Endothelial cell of umbilical vein (primary cell): ENCODE measurements around the gene AIM2. TPM values are rescaled to one million over a fixed set of nuclear protein-coding genes. Genes with fewer than 3 reads are reported as not detected.

Experiments
- BruUV-seq: library from RNA; stranded (reverse); fragments of 400-500 nt; replicated peaks from 2 replicates; lab custom pipeline; 2021; lab: Mats Ljungman, UMichigan
- CTCF ChIA-PET: fragments of 300-600, 350-600 bp; sonication (Branson Sonifier 250); formaldehyde crosslinking; loops from one replicate; lab custom pipeline; 2021; ENCODE audit warnings: antibody characterized with exemption, inconsistent platforms; lab: Charles Lee
- POLR2A ChIA-PET: fragments of 300-600, 350-600 bp; sonication (Branson Sonifier 250); formaldehyde crosslinking; loops from one replicate; lab custom pipeline; 2021; ENCODE audit warnings: antibody characterized with exemption, inconsistent platforms; lab: Charles Lee
- DNase-seq: peaks from one replicate; pipeline ENCODE4 v3.0.0-alpha.2; 2011; ENCODE audit warnings: low read depth, low spot score
- FAIRE-seq: peaks from 2 replicates; lab custom pipeline; 2011; peaks lifted over from hg19 to GRCh38; lab: Jason Lieb, UNC
- H2AFZ ChIP-seq: 2 replicates; pipeline ENCODE4 v1.6.0; 2012; ENCODE audit warnings: low read depth, low read length, control low read depth, inconsistent platforms
- H3K27ac ChIP-seq: 2 replicates; pipeline ENCODE4 v1.5.1; 2011; ENCODE audit warnings: low read depth, mild to moderate bottlenecking, control low read depth, low read length, moderate library complexity; ENCODE audit not compliant: insufficient read depth
- H3K27me3 ChIP-seq, 2 experiments: 2 replicates each; pipeline versions ENCODE4 v1.6.0 to v1.6.1; 2011; ENCODE audit warnings: low read length in 2 of 2, mixed read lengths in 1 of 2; ENCODE audit not compliant: control insufficient read depth in 2 of 2, insufficient read depth in 2 of 2
- H3K36me3 ChIP-seq, 2 experiments: 2 replicates in 1 of 2; 3 replicates in 1 of 2; pipeline ENCODE4 v1.5.1; 2011; ENCODE audit warnings: low read length in 2 of 2, mild to moderate bottlenecking in 1 of 2, moderate library complexity in 1 of 2; ENCODE audit not compliant: control insufficient read depth in 2 of 2, insufficient read depth in 2 of 2; ENCODE audit errors: extremely low read depth in 1 of 2
- H3K4me1 ChIP-seq: 3 replicates; pipeline ENCODE4 v1.5.1; 2011; ENCODE audit warnings: mild to moderate bottlenecking, low read length; ENCODE audit not compliant: control insufficient read depth, insufficient read depth; ENCODE audit errors: extremely low read depth
- H3K4me2 ChIP-seq: 2 replicates; pipeline ENCODE4 v1.6.1; 2011; ENCODE audit warnings: low read length, control low read depth, mixed read lengths; ENCODE audit not compliant: insufficient read depth
- H3K4me3 ChIP-seq, 3 experiments: fragments of 200-600 bp in 1 of 3; sonication (generic), shearing (Covaris generic) in 1 of 3; replicated peaks in 1 of 3; 2 replicates each; pipeline ENCODE4 v1.5.1; 2011 to 2016; ENCODE audit warnings: control low read depth in 3 of 3, low read length in 3 of 3, mild to moderate bottlenecking in 2 of 3, inconsistent platforms in 1 of 3, low read depth in 1 of 3, moderate library complexity in 1 of 3; ENCODE audit not compliant: insufficient read depth in 1 of 3
- H3K79me2 ChIP-seq: 2 replicates; pipeline ENCODE4 v1.6.0; 2012; ENCODE audit warnings: low read length, inconsistent platforms; ENCODE audit not compliant: control insufficient read depth, insufficient read depth
- H3K9ac ChIP-seq: replicated peaks from 2 replicates; pipeline ENCODE3; 2011; ENCODE audit warnings: low read length, control low read depth; ENCODE audit not compliant: insufficient read depth; ENCODE audit errors: extremely low read depth
- H3K9me1 ChIP-seq: replicated peaks from 3 replicates; pipeline ENCODE4 v1.6.0; 2011; ENCODE audit warnings: mild to moderate bottlenecking, low read length; ENCODE audit not compliant: control insufficient read depth, insufficient read depth; ENCODE audit errors: extremely low read depth
- H3K9me3 ChIP-seq: replicated peaks from 2 replicates; pipeline ENCODE4 v1.5.1; 2012; ENCODE audit warnings: low read length, inconsistent platforms; ENCODE audit not compliant: control insufficient read depth, insufficient read depth
- H4K20me1 ChIP-seq: replicated peaks from 2 replicates; pipeline ENCODE3; 2011; ENCODE audit warnings: mild to moderate bottlenecking, low read length; ENCODE audit not compliant: control insufficient read depth, insufficient read depth; ENCODE audit errors: extremely low read depth
- FOS ChIP-seq: IDR thresholded peaks from 2 replicates; pipeline ENCODE4 v1.6.1; 2011; ENCODE audit warnings: mild to moderate bottlenecking, low read length, moderate library complexity, borderline replicate concordance; ENCODE audit not compliant: insufficient read depth
- GATA2 ChIP-seq: IDR thresholded peaks from 2 replicates; pipeline ENCODE4 v1.7.0; 2011; ENCODE audit warnings: low read depth, mild to moderate bottlenecking, moderate library complexity, mixed read lengths, low read length; ENCODE audit not compliant: insufficient read length, insufficient read depth
- POLR2A ChIP-seq: IDR thresholded peaks from 2 replicates; pipeline ENCODE4 v1.6.1; 2012; ENCODE audit warnings: low read depth, mild to moderate bottlenecking, control low read depth, low read length
- dilution Hi-C: fragments of 300-500 bp; cut with MboI; formaldehyde crosslinking; loops from one replicate; pipeline ENCODE4 v1.15.0; 2019; ENCODE audit warnings: low sequenced_read_pairs; ENCODE audit not compliant: extremely low pct_ligation_motif_present
- intact Hi-C: fragments of 100-400 bp; cut with micrococcal nuclease; formaldehyde crosslinking; loops from one replicate; pipeline ENCODE4 v1.10.0; 2022
- polyA plus RNA-seq, 4 experiments: library from polyadenylated mRNA; depleted of rRNA in 3 of 4; stranded (reverse) in 3 of 4; unstranded in 1 of 4; fragments of >200 nt; gene quantifications; 2 replicates each; pipeline versions ENCODE4 v1.2.1 to v1.2.3, GENCODE V29; 2011 to 2012; ENCODE audit warnings: missing spikeins in 1 of 4
- total RNA-seq: library from RNA; stranded (reverse); gene quantifications from 2 replicates; pipeline ENCODE4 v1.2.3, GENCODE V29; 2021
- TF ChIP-seq, protein P1 (sequence below), 2 donors: IDR thresholded peaks; 1 replicate in 1 of 2; 2 replicates in 1 of 2; pipeline ENCODE4 v1.5.1; 2011; ENCODE audit warnings: low read length in 2 of 2, mild to moderate bottlenecking in 2 of 2, moderate library complexity in 2 of 2, control low read depth in 1 of 2, inconsistent platforms in 1 of 2, low read depth in 1 of 2; ENCODE audit not compliant: insufficient read depth in 1 of 2; ENCODE audit errors: extremely low read depth in 1 of 2

AIM2 gene
- total and polyA plus RNA-seq, 2 donors (not counting 3 experiments of a cell fraction or from before 2014, with no cell fraction given): not detected

DNA sequence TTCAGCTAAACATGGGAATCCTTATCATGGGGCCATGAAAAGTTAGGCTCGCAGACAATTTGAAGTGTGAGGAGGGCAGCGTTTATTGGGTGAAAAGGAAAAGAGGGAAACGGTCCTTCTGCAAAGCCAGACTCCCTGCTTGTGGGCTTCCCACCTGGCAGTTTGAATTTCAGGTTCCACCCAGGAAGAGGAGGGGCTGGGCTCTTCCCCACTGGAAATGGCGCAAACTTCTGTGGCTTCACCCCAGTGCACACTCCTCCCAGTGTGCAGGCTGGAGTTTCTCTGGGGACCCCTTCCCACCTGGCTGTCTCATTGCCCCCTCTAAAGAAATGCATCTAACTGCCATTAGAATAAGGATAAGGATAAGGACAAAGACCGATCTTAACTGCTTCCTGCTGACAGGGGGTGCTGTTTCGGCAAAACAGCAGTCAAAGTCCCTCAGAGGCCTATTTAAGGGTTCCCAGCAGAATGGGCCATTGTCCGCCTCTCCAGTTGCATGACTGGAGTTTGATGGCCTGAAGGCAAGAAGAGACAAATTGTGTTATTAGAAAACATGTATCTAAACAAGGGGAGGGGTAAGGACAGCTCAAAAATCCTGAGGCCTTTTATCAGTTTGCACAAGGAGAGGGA, 20.4 kb downstream of the AIM2 start:
- POLR2A ChIA-PET: no interaction called here
- H3K9ac ChIP-seq: no peak overlapping the region

More for the DNA sequence above, 20.4 kb downstream of the AIM2 start:
- TF ChIP-seq, protein P1, sequence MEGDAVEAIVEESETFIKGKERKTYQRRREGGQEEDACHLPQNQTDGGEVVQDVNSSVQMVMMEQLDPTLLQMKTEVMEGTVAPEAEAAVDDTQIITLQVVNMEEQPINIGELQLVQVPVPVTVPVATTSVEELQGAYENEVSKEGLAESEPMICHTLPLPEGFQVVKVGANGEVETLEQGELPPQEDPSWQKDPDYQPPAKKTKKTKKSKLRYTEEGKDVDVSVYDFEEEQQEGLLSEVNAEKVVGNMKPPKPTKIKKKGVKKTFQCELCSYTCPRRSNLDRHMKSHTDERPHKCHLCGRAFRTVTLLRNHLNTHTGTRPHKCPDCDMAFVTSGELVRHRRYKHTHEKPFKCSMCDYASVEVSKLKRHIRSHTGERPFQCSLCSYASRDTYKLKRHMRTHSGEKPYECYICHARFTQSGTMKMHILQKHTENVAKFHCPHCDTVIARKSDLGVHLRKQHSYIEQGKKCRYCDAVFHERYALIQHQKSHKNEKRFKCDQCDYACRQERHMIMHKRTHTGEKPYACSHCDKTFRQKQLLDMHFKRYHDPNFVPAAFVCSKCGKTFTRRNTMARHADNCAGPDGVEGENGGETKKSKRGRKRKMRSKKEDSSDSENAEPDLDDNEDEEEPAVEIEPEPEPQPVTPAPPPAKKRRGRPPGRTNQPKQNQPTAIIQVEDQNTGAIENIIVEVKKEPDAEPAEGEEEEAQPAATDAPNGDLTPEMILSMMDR (IDR thresholded peaks at IDR 0.05; ENCODE audit: extremely low read depth in 1 of 2, insufficient read depth in 1 of 2, low read depth in 1 of 2, low read length in 2 of 2): peak in 1 of 2 donors; percentile 12
- no peak for TF ChIP-seq FOS
- no peak for TF ChIP-seq POLR2A
- TF ChIP-seq GATA2: no peak
- Histone ChIP-seq H3K79me2 (no peaks in the 10 kb centered on the region), H3K4me3 (no peak overlapping the region), H3K36me3 (peaks cover 22 to 37% of the 10 kb centered on the region in 2 experiments), H2AFZ (no peak overlapping the region), H3K27me3 (no peaks in the 10 kb centered on the region), H3K9me3 (no peaks in the 10 kb centered on the region), H3K4me2 (no peak overlapping the region), H4K20me1 (no peaks in the 10 kb centered on the region), H3K27ac (no peak overlapping the region), H3K4me1 (peaks cover 7% of the 10 kb centered on the region), H3K9me1 (no peaks in the 10 kb centered on the region)
- DNase-seq (no peak), FAIRE-seq (no peak)
- intact Hi-C loops: no loop called here
- dilution Hi-C loops: no loop called here
- no TSS peak for BruUV-seq
- CTCF ChIA-PET: interaction anchor here (1.2 kb wide), 1 partner anchor 15 kb away, joined by 3 read pairs; no protein-coding TSS in a partner anchor
